ENCODE measurements around the gene LDB1.

Gene LDB1

DNA sequence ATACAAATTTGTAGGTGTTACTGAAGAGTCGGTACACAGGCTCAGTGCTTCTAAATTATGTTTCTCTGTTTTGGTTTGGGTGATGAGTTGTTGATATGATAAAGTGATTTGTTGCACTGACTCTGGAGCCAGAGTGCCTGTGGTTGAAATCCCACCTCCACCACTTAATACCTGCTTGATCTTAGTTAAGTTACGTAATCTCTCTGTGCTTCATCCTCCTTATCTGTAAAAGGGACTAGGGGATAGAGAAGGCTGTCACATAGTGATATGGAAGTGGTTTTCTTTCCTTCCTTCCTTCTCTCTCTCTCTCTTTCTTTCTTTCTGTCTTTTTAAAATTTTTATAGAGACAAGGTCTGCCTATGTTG is 55.7 kb downstream of the LDB1 start:
- no peak for DNase-seq (ENCODE audit: extremely low read depth, low read depth)
- TF ChIP-seq CTCF (IDR thresholded peaks at IDR 0.05; ENCODE audit: low read depth, low read length, missing control alignments), result no peak
- peak overlapping the region; percentile 69 for H3K4me3 ChIP-seq (replicated peaks; ENCODE audit: low read depth, low read length)

GRCh38 chr10:102059987-102060386 is 60.2 kb downstream of the LDB1 start:
- no peak overlapping the region for H3K4me3 ChIP-seq (replicated peaks; ENCODE audit: low read depth, low read length)
- TF ChIP-seq CTCF (IDR thresholded peaks at IDR 0.05; ENCODE audit: low read depth, low read length, missing control alignments), result no peak
- no peak for DNase-seq (ENCODE audit: extremely low read depth, low read depth)

Measured in HFF-Myc (cell line).